HG03025 (cell line): ENCODE measurements around the gene LAGE3.

Source experiments
- ATAC-seq: cut with Tn5 transposase; IDR thresholded peaks from one replicate; pipeline ENCODE4 v1.9.1; 2021; ENCODE audit warnings: mild to moderate bottlenecking, moderate library complexity; ENCODE audit not compliant: unreplicated experiment, low FRiP score

The LAGE3 gene

DNA sequence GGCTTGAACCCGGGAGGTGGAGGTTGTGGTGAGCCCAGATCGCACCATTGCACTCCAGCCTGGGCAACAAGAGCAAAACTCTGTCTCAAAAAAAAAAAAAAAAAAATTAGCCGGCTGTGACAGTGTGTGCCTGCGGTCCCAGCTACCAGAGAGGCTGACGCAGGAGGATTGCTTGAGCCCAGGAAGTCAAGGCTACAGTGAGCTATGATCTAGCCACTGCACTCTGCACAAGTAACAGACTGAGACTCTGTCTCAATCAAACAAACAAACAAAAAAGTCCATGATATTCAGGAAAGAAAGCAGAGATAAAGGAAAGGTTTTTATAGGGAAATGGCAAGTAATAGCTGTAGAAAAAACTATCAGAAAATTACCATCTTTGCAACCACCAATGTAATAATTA lies 2.1 kb upstream of the LAGE3 start:
- no peak for ATAC-seq

DNA sequence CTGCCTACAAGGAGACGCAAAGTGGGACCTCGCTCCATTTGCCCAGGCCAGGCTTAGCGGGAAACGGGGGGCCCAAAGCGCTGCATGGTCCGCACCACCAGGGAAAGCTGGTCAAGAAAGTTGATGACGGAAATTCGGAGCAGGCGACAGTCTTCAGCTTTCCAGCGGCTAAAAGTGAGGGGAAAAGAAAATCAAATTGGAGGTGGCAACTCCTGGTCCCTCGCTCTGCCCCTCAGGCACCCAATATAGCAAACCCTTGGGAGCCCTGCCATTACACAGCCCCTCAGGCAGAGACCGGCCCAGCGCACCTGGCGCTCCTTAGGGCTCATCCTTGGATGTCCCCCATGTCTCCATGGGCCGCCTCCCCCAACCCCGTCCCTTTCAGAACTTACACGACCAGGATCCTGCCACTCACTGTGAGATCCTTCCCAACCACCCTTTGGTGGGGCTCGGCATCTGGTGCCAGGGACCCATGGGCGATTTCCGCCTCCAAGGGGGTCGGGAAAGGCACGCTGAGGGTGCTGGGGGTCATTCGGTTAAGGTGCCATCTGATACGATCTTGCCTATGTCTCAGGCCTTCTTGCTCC lies 1.1 kb downstream of the LAGE3 start:
- ATAC-seq: no peak

DNA sequence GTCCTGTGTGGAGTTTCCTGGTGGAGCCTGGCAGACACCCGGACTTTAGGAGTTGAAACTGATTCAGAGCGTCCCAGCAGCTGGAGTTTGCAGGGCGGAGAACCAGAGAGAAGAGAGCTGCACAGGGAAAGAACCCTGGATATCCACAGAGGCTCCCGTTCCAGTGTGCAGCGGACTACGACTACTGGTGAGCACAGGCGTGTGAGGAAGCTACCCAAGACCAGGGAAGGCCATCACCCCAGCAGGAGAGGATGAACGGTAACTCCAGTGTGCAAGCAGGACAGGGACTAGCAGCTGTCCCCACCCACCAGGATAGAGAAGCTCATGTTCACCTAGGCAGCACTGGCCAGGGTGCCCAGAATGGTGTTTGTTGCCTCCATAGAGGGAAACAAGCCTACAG lies 2.3 kb downstream of the LAGE3 start:
- ATAC-seq: no peak

DNA sequence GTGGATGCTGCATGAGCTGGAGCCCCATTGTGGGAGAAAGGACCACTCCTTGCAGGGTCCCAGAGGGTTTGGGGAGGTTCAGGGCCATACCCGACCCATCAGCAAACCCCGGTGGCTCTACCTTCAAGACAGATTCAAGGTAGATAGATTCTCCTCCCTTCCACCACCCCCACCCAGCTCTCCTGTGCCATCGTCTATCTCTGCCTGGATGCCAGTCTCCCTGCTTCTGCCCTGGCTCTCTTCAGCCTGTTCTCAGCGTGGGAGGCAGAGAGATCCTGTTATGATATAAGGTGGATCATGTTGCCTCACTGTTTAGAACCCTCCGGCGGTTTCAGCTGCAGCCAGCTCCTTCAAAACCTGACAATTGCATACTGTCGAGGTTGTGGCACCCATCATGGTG lies 5.4 kb downstream of the LAGE3 start:
- ATAC-seq: no peak

DNA sequence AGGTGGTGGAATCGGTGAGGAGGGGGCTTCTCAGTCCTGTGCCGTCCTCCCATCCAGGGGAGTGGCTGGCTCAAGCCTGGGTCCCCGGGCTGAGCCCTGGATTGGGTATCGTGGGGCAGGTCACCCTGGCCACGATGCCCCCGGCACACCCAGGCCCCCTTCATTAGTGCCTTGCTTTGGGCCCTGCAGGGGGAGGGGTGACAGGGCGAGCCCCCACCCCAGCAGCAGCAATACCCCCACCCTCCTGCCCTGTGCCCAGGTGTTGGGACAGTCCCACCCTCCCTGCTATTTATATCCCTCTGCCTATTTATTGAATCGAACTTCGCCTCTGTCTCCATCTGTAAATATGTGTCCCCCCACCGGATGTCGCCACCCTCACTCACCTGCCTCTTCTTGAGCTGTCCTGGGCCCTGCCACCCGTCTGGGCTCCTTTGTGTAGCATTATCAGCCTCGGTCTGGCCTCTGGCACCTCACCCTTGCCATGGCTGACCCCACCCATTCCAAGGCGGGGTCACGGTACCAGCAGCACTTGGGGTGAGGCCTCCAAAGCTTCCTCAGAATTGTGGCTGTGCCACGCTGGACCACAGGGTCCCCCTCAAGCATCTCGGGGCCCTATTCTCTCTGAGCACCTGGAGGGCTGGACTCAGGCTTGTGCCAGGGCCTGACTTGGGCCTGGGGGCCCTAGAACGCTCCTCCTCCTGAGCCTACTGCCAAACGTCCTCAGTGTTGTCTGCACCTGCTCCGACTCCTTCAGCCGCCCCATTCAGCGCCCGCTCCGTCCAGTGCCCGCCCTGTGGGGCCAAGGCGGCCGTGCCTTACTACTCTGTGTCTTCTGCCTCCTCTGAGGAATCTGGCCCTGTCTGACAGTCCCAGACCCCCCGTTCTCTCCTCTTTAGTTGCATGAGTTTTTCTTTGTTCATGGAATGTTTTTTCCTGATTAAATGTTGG lies 6.1 kb downstream of the LAGE3 start:
- ATAC-seq: no peak

DNA sequence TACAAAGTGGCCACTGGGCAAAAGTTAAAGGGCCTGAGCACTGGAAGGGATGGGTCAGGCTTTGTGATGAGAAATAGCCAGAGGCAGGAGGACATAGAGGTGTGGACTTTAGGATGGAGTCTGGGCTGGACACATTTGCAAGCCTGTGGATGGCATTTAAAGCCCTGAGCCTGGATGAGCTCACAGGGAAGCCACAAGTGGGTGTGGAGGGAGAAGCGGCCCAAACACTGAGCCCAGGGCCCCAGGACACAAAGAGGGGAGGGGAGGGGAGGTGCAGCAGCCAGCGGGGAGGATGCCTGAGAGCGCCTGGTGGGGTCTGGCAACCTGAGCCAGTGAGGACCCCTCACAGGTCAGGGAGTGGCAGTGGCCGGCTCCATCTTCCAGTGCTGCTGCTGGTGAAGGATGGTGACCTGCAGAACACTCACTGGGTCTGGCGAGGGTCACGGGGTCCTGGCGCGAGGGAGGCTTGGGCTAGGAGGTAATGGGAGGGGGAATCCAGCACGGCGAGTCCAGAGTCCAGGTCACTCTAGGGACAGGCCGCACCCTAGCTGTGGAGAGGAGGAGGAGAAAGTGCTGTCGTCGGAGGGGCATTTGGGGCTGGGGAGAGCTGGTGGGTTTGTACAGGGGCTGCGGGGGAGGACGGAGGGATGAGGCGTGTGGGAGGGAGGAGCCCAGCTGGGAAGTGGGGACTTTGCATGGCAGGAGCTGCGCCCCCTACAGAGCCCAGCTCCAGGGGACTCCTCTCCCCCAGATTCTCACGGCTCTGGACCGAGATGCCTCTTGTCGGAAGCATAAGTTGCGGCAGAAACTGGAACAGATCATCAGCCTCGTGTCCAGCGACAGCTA lies 7.0 kb downstream of the LAGE3 start:
- ATAC-seq: no peak

DNA sequence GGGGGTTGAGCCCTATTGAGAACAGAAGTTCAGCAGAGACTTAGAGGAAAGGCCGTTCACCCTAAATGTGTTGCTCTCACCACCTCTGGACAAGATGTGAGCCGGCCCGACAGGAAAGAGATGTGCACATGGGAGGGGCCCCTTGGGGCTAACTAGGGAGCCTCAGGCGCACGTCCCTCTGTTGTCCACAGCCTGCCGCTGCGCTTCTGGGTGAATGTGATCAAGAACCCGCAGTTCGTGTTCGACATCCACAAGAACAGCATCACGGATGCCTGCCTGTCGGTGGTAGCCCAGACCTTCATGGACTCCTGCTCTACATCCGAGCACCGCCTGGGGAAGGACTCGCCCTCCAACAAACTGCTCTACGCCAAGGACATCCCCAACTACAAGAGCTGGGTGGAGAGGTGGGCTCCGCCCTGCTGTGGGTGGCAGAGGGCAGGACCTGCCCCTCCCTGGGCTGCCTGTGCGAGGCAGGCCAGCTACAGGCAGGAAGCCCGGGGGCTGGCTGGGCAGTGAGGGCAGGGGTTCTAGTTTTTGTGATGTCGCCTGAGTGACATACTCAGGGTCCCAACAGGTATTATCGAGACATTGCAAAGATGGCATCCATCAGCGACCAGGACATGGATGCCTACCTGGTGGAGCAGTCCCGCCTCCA lies 8.0 kb downstream of the LAGE3 start:
- no peak for ATAC-seq

DNA sequence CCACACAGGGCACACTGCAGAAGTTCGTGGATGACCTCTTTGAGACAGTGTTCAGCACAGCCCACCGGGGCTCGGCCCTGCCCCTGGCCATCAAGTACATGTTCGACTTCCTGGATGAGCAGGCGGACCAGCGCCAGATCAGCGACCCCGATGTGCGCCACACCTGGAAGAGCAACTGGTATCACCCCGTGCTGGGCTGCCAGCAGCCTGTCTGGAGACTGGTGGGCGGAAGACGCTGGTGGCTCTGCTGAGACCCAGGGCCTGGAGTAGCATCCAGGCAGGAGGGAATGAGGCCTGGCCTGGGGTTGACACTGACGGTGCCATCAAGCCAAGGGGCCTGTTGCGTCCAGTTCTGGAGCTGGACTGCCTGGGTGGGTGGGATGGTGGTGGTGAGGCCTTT lies 8.6 kb downstream of the LAGE3 start:
- no peak for ATAC-seq

DNA sequence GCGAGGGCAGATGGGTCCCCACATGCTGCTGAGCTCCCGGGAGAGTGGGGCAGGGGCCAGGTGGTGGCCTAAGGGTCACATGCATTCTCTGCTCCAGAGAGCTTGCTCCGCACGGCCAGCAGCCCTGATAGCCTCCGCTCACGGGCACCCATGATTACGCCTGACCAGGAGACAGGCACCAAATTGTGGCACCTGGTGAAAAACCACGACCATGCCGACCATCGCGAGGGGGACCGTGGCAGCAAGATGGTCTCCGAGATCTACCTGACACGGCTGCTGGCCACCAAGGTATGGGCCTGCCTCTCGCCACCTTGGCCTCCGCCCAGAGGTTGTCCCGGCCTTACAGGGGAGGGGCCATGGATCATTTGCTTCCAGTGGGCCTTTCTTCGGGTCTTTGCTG lies 9.2 kb downstream of the LAGE3 start:
- ATAC-seq: no peak

DNA sequence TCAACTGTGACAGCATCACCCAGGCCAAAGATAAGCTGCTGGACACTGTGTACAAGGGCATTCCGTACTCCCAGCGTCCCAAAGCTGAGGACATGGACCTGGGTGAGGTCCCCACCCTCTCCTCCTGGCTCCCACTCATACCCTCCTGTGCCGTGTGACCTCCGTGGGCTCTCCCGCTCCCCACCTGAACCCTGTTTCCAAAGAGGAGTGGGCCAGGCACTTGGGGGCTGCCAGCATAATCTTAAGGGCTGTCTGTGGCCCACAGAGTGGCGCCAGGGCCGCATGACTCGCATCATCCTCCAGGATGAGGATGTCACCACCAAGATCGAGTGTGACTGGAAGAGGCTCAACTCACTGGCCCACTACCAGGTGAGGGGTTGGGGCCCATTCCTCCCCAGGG lies 10.0 kb downstream of the LAGE3 start:
- no peak for ATAC-seq

DNA sequence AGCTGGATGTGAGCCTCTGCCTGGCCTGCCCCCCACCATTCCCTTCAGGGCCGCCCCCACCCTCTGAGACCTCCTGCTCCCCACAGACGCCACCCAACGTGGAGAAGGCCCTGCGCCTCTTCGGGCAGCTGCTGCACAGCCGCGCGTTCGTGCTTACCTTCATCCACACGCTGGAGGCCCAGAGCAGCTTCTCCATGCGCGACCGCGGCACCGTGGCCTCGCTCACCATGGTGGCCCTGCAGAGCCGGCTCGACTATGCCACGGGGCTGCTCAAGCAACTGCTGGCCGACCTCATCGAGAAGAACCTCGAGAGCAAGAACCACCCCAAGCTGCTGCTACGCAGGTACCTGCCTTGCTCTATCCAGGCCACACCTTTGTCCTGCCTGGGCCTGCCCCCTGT lies 10.9 kb downstream of the LAGE3 start:
- ATAC-seq: no peak

DNA sequence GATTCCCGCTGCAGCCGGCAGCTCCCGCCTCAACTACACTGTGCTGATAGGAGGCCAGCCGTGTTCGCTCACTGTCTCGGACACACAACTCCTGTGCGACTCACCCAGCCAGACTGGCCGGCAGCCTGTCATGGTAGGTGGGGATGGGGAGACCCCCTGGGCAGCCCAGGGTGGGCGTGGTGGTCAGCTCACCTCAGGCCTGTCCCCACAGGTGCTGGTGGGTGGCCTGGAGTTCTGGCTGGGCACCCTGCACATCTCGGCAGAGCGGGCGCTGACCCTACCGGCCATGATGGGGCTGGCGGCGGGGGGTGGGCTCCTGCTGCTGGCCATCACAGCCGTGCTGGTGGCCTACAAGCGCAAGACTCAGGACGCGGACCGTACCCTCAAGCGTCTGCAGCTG lies 11.5 kb downstream of the LAGE3 start:
- no peak for ATAC-seq

DNA sequence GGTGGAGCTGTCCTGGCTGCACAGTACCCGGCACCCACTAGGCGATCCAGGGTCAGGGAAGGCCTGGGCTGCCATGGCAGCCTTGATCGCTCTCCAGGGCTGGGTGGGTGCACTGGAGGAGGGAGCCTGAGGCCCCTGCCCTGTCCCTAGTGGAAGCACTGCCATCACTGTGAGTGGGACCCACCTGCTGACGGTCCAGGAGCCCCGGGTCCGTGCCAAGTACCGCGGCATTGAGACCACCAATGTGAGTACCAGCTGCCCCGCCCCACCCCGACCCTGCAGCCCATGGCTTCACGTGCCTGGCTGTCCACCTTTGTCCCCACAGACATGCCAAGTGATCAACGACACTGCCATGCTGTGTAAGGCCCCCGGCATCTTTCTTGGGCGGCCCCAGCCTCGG lies 12.2 kb downstream of the LAGE3 start:
- ATAC-seq: no peak

DNA sequence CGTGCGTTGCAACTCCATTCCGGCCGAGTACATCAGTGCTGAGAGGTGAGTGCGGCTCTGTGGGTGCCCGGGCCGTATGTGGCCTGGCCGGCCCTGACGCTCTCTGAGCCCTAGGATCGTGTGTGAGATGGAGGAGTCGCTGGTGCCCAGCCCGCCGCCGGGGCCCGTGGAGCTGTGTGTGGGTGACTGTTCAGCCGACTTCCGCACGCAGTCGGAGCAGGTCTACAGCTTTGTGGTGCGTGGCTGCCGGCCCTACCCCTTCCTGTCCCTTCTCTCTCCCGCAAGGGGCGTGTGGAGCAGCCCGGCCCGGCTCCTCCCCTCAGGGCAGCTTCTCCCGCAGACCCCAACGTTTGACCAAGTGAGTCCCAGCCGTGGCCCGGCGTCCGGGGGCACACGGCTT lies 13.0 kb downstream of the LAGE3 start:
- ATAC-seq: no peak

DNA sequence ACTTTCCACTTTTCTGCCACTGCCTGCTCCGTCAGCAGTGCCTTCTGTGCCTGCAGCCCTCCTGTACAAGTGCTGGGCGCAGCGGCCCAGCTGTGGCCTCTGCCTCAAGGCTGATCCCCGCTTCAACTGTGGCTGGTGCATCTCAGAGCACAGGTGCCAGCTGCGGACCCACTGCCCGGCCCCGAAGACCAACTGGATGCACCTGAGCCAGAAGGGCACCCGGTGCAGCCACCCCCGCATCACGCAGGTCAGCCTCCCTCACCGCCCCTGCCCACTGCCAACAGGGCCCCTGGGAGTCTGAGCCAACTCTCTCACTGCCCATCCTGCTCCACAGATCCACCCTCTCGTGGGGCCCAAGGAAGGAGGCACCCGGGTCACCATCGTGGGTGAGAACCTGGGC lies 13.5 kb downstream of the LAGE3 start:
- no peak for ATAC-seq

DNA sequence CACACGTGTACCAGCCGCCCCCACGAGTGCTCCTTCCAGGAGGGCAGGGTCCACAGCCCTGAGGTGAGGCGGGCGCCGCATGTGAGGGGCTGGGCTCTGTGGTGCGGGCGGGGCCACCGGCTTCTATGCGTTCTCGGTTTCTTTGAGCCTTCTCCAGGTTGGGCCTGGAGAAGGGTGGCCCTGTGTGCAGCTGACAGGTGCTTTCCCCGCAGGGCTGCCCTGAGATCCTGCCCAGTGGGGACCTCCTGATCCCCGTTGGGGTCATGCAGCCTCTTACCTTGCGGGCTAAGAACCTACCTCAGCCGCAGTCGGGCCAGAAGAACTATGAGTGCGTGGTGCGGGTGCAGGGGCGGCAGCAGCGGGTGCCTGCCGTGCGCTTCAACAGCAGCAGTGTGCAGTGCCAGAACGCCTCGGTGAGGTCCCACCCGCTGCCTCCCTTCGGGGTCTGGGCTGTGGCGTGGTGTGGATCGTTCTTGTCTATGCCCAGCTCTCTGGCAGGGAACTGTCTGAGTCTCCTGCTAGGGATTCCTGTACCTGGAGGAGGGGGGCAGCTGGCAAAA lies 14.2 kb downstream of the LAGE3 start:
- ATAC-seq: no peak

DNA sequence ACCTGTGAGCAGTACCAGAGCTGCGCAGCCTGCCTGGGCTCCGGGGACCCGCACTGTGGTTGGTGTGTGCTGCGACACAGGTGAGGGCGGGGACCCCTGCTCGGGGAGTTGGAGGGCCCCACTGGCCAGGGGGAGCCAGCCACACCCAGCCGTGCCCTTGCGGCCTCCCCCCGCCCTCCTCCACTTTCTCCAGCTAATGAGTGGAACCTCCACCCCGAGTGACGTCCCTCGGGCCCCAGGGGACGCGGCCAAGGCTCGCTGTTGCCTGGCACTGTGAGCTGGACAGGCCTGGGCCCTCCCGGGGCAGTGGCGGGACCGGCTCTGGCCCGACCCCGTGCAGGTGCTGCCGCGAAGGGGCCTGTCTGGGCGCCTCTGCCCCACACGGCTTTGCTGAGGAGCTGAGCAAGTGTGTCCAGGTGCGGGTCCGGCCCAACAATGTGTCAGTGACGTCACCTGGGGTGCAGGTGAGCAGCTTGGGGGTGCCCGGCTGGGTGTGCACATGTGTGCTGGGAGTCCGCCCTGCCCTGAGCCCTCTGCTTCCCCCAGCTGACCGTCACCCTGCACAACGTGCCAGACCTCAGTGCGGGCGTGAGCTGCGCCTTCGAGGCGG lies 15.4 kb downstream of the LAGE3 start:
- no peak for ATAC-seq

DNA sequence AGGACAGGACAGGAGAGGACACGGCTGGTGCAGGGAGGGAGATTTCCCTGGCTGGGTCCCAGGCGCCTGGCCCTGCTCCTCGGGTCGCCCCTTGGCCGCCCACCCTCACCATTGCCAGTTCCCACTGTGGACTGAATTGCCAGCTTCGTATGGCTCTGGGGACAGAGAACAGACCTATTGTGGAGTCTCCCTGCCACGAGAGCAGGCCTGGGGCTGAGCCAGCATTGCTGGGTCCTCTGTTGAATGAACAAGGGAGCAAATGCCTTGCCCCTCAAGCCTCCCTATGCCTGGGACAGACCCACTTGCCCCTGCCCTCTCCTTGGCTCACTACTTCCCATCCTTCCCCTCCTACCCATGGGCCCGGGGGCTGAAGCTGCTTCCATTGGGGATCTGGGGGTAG lies 16.7 kb downstream of the LAGE3 start:
- no peak for ATAC-seq

DNA sequence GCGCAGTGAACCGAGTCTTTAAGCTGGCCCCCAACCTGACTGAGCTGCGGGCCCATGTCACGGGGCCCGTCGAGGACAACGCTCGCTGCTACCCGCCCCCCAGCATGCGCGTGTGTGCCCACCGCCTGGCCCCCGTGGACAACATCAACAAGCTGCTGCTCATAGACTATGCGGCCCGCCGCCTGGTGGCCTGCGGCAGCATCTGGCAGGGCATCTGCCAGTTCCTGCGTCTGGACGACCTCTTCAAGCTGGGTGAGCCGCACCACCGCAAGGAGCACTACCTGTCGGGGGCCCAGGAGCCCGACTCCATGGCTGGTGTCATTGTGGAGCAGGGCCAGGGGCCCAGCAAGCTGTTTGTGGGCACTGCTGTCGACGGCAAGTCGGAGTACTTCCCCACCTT lies 18.8 kb downstream of the LAGE3 start:
- no peak for ATAC-seq

DNA sequence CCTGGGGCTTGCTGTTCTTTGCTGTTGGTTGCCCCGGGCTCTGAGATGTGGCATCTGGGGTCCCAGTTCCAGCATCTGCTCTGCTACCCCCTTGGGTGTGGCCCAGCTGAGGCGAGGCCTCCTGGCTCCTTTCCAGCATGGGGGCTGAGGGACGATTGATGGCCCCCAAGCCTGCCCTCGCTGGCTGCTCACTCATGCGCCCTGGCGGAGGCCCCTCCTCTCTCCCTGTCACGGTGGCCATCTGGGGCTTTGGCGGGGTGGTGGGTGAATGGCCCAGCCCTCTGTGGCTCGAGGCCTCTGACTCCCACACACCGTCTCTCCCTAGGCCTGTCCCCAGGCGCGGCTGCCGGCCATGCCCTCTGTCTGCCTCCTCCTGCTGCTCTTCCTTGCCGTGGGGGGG lies 19.2 kb downstream of the LAGE3 start:
- ATAC-seq: no peak
